CD4-positive, alpha-beta T cell treated with Interleukin-12 subunit alpha and Interleukin-12 subunit beta, for 1 hour (primary cell): Measurements from ENCODE around the gene FRAS1.
"Not testable (repeated sequence)": the region's sequence is repeated elsewhere in the genome, so short reads cannot be mapped to it uniquely, and the experiment has no call there.

Experiments used
- DNase-seq: peaks from one replicate; pipeline ENCODE4 v3.0.0-alpha.2; 2020

FRAS1 gene

DNA sequence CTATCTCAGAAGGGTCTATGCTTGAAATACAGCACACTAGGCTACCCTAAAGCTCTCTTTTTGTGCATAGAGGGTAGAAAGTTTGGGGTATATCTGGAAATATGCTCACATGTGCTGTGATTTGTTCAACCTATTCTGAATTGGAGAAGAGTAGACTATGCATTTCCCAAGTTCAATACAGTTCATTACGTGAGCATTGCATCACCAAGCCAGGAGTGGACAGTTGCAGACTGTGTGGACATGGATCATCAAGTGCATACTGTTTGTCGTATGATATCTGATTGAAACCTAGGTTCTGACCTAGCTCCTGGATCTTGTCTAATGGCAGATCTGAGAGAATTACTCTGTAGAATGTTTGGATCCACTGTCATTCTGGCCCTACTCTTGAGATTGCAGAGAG lies 161.1 kb downstream of the FRAS1 start:
- no peak for DNase-seq

DNA sequence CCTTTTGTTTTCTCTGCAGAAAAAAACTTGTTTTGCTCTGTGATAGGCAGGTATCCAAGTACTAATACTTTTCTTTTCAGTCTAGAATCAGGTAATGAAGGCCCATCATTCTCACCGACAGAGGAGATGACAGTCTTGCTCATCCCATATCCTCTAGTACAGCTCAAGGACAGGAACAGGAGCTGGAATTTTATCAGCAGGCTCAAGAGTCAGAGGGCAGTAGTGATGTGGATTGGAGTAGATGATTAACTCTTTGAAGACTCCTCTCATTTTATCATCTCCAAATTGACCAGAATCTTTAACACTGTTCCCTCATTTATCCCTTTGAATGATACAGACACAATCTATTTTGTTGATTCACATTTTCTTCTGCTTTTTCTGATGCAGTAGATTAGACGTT lies 162.7 kb downstream of the FRAS1 start:
- no peak for DNase-seq

DNA sequence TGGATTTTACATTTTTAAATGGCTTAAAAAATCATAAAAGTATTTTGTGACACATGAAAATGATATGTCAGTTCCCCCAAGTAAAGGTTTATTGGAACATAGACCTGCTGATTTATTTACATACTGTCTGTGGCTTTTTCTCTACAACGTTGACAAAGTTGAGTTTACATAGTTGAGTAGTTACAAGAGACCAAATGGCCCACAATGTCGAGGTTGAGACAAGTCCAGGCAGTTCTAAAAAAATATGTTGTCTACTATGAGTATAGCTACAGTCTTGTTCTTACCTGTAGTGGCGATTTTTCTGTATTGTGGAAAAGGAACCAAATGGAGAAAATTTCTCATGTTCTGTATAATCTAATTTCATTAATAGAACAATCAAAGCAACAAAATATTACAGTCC lies 163.2 kb downstream of the FRAS1 start:
- no peak for DNase-seq

DNA sequence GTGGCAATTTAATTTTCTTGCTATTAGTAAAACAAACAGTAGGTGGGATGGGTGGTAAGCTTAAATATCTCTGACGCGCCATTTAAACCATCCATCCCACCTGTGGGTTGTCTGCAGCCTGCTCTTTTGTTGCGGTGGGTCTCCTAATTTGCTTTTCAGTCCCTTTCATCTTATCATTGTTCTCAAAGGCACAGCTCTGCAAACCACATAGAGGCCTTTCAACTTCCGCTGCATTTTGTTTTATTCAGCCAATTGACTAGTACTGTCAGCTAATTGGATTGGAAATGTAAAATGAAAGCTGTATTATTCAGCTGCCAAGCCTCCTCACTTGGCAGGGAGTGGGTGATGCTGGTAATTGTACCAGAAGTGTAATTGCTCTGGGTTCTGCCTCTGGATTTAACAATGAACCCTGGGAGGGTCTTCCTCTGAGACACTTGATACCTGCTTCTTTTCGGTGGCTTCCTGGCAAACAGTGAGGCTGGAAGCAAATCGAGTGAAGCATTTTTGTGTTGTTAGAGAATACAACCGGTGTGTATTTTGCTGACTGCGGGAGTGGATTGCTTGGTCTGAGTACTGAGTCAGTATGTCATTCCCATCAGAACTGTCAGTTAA lies 165.6 kb downstream of the FRAS1 start:
- no peak for DNase-seq

DNA sequence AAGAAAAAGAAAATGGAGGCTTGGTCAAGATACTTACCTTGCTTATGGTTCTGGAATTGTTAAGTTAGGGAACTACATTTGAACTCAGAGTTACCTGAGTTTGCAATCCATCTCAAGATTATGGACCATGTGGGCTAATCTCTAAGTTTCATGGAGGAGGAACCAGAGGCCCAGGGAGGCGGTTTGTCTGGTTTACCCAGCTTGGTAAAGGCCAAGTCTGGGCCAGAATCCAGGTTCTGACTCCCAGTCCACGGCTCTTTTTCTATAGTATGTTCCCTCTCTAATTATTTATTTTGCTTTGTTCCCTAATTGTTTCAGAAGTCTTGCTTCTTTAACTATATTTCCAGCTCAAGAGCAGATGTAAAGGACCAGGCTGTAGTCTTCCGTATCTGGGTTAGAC lies 168.1 kb downstream of the FRAS1 start:
- no peak for DNase-seq

DNA sequence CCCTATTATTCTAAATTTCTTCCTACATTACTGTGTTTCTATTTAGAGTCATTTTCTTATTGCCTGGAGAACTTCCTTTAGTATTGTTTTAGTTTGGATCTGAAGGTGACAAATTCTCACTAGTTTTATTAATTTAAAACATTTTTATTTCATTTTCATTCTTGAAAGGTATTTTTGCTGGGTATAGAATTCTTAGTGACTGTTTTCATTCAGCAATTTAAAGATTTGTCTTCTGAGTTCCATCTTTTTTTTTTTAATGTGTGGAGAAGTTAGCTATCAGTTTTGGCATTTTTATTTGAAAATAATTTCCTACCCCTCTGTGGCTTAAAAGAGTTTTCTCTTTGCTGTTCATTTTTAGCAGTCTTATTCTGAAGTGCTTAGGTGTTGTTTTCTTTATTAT lies 169.2 kb downstream of the FRAS1 start:
- no peak for DNase-seq

DNA sequence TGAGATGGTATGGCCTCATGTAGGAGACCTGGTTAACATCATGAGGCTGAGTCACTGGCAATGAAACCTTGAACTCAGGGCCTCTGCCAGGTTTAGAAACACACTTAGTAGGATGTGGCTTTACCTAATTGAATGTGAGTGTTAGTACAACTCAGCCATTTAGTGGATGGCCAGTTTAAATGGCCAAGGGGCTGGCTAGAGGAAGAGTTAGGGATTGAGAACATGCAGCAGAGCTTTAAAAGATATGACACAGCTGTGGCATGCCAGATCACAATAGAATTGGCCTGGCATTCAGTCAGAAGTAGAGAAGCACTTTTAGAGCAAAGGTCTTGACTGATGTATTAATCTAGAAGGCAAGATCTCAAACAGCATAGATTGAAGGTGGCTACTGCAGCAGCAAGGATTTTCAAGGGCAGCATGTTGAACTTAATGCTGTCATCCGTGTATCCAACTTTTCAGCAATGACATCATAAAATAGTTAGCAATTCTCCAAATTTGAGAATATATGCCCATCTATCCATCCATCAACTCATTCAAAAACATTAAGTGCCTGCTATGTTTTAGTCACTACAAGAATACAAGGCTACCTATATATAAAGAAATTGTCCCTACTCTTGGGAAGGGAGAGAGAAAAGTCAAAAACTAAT lies 170.4 kb downstream of the FRAS1 start:
- DNase-seq, result no peak

DNA sequence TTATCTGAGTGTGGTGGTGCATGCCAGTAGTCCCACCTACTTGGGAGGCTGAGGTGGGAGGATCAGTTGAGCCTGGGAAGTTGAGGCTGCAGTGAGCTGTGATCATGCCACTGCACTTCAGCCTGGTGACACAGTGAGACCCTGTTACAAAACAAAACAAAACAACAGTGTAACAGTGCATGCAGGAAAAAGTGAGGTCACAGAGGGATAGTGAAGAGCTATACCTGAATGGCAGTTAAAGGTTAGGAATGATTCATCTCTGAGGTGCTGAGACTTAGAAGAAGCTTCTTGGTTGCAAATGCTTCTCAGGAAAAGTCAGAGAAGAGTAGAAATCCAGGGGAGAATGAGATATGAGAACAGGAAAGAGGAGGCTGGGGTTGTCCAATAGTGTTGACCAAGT lies 178.7 kb downstream of the FRAS1 start:
- no peak for DNase-seq

DNA sequence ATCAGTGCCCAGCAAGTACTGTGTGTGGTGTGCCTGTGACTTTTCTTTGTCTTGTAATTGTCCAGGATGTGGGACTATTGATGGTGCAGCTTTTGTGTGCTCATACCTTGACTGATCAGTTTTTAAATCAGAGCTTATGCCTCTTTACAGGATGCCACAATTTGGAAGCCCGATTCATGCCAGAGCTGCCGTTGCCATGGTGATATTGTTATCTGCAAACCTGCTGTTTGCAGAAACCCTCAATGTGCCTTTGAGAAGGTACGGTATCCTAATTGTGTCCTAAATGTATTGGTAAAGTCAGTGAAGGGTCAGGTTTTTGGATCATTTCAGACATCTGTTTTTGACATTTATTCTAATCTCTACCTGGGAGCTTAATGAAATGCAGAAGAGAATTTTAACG lies 180.2 kb downstream of the FRAS1 start:
- no peak for DNase-seq

DNA sequence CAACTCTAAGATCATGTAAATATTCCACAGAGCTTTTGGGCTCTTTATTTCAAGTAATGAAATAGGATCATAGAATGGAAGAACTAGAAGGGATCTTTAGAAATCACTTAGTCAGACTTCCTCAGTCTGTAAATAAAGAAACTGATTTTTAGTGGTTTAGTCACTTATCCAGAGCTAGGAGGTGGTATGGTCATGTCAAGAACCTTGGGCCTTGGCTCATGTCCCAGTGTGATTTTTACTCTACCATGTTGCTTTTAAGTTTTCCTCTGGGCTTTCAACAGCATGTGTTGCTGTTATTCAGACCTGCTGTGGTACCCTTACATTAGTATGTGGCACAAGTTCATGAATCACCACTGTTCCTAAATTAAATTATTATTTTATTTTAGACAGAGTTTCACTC lies 184.9 kb downstream of the FRAS1 start:
- DNase-seq, result no peak

DNA sequence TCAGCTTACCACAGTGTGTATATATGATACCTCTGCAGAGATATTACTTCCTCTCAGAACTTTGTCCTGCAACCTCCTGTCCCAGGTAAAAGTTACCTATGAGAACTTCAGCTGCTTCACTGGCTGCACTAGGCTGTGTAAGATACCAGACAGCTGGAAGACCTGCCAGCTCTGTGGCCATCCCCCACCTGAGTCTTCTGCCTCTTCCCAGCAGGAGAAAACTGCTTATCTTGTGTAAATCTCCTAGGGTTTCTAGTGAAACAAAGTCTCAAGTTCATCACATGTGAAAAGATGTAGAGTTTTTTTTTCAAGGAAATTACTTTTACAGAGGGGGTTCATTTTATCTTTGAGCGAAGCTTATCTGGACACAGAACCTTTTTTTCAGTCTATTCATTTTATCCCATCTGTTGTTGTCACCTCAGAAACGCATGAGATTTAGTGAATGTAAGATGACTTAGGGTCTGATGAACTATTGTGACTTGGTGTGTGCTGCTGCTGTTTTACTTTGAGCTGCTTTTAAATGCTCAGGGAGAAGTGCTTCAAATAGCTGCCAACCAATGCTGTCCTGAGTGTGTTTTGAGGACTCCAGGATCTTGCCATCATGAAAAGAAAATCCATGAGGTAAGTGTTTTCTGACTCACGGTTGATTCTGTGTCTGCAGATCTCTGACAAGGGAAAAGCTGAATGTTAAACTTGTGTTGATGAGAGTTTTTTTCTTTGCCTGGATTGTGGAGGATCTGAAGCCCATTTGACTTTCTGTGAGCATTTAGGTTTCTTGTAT lies 187.8 kb downstream of the FRAS1 start:
- DNase-seq, result no peak

DNA sequence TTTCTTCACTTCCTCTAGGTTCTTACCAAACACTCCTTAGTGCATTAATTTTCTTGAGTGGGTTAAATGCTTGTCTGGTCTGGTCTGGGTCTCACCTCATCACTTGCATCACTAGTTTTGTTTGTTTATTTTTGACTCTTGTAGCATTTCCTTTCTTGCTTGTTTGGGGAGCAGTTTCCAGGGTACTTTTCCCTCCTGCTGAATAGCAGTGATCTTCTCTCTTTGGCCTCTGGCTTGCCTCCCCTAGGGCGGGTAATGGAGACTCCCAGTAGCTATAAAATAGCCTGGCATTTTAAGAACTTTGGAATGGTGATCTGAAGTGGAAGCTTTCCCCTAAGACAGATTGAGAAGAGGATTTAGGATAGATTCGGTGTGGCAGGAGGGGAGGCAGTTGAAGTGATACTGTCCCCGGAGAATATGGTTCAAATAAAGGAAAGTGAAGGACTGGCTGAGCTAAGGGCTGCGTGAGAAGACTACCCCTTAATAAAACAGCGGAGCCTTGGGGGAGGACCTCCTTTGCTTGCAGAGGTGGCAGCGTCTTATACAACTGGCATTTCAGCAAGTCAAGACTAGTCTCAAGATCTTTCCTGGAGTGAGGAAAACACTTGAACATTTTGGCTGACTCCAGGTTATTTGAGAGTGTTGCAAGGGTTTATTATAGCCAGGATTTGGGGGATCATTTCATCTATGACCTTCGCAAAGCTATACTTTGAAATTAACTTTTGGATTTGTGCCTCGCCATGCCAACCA lies 190.6 kb downstream of the FRAS1 start:
- DNase-seq, result no peak

DNA sequence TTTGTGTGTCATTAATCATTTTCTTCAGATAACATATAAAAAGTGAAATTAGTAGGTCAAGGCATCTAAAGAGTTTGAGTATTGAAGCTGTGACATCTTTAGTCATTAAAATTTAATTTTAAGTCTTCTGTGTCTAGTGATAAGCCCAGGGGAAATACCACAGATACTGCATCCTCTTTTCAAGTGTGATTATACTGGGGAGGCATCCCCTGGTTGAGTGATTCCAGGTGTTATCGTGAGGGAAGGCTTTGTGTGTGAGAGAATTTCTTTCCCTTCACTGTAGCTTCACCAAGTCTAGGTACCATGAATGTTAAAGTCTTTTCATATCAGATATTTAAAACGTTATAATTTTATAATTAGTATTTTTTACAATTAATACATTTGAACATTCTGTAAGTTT lies 193.4 kb downstream of the FRAS1 start:
- no peak for DNase-seq

DNA sequence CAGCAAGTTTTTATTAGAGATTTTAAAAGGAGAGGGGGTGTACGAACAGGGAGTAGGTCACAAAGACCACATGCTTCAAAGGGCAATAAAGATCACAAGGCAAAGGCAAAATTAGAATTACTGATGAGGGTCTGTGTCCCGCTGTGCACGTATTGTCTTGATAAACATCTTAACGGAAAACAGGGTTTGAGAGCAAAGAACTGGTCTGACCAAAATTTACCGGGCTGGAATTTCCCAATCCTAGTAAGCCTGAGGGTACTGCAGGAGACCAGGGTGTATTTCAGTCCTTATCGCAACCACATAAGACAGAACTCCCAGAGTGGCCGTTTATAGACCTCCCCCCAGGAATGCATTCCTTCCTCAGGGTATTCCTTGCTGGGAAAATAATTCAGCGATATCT lies 195.7 kb downstream of the FRAS1 start:
- not testable (repeated sequence) for DNase-seq

DNA sequence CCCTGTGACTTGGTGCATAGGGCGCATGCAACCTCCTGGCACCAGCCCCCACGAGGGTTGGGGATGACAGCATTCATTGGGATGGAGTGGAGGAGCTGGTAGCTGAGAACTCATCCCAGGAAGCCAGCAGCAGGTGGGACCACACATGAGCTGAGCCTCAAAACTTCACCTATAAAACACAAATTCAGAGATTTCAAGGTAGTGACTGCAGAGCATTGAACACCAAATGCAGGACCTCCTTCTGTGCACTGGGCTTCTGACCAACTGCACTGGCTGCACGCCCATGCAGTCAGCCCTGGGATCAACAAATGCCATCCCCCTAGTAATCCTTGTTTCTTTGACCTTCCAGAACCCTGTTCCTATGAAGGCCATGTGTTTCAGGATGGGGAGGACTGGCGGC lies 197.8 kb downstream of the FRAS1 start:
- DNase-seq, result no peak

DNA sequence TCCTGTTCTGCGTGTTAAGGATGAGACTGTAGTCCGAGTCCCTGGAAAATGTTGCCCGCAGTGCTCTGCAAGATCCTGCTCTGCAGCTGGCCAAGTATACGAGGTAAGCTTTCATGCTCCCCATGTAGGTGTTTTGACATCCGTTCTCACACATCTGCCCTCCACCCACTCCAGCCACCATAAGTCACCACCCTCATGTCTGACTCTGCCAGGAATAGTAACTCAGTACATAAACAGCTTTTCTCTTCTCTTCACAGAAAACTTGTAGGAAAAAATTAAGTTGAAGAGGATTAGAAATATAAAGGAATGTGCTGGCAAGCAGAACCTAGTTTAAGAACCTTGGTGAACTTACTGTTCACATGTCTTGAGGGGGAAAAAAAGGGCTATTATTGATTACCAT lies 207.9 kb downstream of the FRAS1 start:
- no peak for DNase-seq

DNA sequence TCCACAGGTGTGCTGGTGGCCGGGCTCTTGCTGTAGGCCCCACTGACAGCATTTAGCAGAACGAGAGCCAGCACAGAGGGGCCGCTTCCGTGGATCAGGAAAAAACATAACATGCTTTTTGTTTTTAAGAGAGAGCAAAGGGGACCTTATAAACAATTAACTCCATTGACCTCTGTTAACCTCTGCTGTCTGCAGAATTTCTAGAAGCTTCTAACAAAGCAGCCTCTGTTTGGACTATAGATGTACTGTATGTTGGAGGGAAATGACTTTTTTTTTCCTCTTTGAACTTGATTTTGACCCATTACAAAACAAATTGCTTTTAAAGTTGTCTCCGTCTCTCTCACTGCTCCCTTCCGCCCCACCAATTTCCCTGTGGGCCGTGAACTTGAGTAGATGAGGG lies 210.7 kb downstream of the FRAS1 start:
- no peak for DNase-seq

DNA sequence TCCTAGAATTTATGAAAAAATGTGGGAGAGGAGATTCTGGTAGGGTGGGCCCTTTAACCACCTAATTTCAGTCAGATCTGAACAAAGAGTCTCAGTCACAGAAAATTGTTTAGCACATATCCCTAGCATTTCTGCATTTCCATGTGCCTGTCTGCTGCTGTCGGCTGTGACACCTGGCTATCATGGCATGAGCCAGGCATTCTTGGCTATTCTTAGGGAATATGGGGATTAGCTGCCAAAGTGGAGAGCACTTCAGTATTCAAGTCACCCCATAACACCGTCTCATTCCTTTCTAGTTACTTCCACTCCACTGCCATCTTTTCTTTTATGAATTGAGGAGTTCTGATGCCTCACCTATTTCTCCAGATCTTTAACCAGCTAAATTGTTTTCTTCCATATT lies 211.5 kb downstream of the FRAS1 start:
- no peak for DNase-seq

DNA sequence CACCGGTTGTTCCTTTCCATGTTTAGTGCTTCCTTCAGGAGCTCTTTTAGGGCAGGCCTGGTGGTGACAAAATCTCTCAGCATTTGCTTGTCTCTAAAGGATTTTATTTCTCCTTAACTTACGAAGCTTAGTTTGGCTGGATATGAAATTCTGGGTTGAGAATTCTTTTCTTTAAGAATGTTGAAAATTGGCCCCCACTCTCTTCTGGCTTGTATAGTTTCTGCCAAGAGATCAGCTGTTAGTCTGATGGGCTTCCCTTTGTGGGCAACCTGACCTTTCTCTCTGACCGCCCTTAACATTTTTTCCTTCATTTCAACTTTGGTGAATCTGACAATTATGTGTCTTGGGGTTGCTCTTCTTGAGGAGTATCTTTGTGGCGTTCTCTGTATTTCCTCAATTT lies 218.3 kb downstream of the FRAS1 start:
- not testable (repeated sequence) for DNase-seq

DNA sequence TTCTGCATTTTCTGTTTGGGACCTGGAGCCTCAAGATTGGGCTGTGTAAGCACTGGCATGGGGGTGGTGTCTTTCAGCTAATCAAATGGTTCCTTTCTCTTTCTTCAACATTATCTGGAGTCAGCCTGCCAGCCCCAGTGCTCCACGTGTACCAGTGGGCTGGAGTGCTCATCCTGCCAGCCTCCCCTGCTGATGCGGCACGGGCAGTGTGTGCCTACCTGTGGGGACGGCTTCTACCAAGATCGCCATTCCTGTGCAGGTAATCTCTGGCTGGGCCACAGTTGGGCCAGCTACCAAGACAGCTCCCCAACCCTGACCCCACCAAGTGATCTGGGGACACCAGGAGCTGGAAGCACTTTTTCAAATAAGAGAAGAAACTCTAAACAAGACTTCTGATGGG lies 229.2 kb downstream of the FRAS1 start:
- no peak for DNase-seq

DNA sequence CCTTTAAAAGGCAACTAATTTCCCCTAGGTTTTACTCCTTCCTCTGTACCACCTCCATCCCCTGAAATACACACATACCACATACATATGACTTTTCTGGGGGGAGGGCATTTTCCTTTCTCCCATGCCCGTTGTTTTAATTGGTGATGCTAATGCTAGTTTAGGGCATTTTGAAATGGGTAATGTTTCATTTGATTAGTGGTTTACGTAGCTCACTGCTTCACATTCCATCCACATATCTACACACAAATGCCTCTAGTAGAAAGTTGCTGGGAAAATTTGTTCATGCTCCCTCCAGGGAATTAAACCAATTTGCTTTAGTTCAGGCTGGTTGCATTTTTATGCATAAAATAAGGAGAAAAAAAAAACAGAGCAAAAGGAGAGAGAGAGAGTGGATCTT lies 231.2 kb downstream of the FRAS1 start:
- DNase-seq, result no peak

DNA sequence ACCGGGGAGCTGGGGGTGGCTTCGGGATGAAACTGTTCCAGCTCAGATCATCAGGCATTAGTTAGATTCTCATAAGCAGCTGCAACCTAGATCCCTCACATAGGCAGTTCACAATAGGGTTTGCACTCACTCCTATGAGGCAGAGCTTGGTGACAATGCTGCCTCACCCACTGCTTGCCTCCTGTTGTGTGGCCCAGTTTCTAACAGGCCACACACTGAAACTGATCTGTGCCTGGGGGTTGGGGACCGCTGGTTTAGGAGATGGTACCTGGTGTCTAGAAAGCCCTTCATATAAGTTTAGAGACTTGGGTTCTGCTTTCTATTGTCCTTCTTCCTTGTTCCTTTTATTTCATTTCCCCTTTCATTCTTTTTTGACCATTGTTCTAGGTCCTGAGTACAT lies 234.2 kb downstream of the FRAS1 start:
- no peak for DNase-seq

DNA sequence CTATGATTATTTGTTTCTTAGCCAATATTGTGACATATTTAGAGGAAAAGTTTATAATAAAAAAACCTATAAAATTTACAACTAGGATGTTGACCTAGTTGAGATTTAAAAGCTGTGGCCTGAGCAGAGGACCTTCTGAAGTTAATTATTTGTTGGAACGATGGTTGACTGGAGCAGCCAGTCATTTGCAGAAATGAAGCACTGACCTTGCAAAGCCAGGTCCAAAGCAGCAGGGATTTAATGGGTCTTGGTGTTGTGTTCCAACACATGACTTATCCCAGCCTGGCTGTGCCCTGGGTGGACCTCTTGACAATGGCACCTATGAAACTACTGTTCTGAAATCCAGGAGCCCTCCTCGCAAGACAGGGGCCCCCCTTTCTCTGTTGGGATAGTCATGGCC lies 235.2 kb downstream of the FRAS1 start:
- no peak for DNase-seq

DNA sequence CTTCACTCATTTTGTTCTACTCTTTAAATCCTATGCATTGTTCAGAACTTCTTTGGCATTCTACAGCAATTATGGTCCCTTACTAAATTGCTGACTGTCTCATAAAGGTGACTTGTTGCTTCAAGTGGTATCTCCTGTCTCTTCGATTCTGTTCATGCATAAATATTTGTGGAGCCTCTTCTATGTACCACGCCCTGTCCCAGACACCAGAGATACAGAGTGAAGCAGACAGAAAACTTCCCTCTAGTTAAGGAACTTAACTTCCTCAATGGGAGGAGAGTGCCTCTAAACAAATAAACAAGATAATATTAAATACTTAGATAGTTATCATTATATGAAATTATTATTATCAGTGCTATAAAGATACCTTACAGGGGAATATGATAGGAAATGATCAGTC lies 235.7 kb downstream of the FRAS1 start:
- DNase-seq, result no peak
